Left lung (tissue), 10 donors: Measurements from ENCODE around the gene CTNNA1. TPM values are rescaled to one million over a fixed set of nuclear protein-coding genes. Genes with fewer than 3 reads are reported as not detected.

Experiments used
- ATAC-seq: fragments of 200-7000 bp; cut with Tn5 transposase; one replicate; pipeline ENCODE4 v1.9.1; 2020; ENCODE audit warnings: moderate library complexity
- DNase-seq, 4 donors: peaks; one replicate each; pipeline ENCODE4 v3.0.0-alpha.2; 2013 to 2020
- H3K27ac ChIP-seq, 2 donors: fragments of 200-600 bp; sonication (generic) in 1 of 2; one replicate each; pipeline versions ENCODE4 v1.5.0 to v1.8.0; 2020 to 2021
- H3K27me3 ChIP-seq, 2 donors: fragments of 200-600 bp; sonication (generic) in 1 of 2; one replicate each; pipeline versions ENCODE4 v1.5.0 to v1.8.0; 2020 to 2021
- H3K36me3 ChIP-seq, 2 donors: fragments of 200-600 bp; sonication (generic) in 1 of 2; one replicate each; pipeline versions ENCODE4 v1.5.0 to v1.8.0; 2020 to 2021
- H3K4me1 ChIP-seq, 2 donors: fragments of 200-600 bp; one replicate each; pipeline ENCODE4 v1.8.0; 2021
- H3K4me3 ChIP-seq, 2 donors: fragments of 200-600 bp; sonication (generic) in 1 of 2; one replicate each; pipeline versions ENCODE4 v1.5.0 to v1.8.0; 2020 to 2021; ENCODE audit warnings: mild to moderate bottlenecking in 1 of 2
- H3K9me3 ChIP-seq, 2 donors: fragments of 200-600 bp; sonication (generic) in 1 of 2; one replicate each; pipeline versions ENCODE4 v1.5.0 to v1.8.0; 2020 to 2021
- CTCF ChIP-seq, 2 donors: fragments of 200-600 bp; sonication (generic) in 1 of 2; IDR thresholded peaks; one replicate each; pipeline versions ENCODE4 v1.5.0 to v1.8.0; 2021; ENCODE audit warnings: antibody characterized with exemption in 2 of 2
- intact Hi-C, 2 donors: fragments of 100-400 bp; cut with DNase I; formaldehyde crosslinking; loops; one replicate each; pipeline versions ENCODE4 v1.11.2 to v1.14.2; 2022
- polyA plus RNA-seq, 6 donors: library from polyadenylated mRNA; unstranded; fragments of 120-200 nt; gene quantifications; one replicate each; pipeline ENCODE4 v1.2.1, GENCODE V29; 2013; ENCODE audit not compliant: insufficient read length in 6 of 6
- total RNA-seq, 2 donors: library from RNA; stranded (reverse); fragmentation: NEBNext Ultra II Directional; extraction: Animal tissue kit (Norgen Biotek cat#: 25700); gene quantifications; one replicate each; pipeline ENCODE4 v1.2.1, GENCODE V29; 2021
- donor health status: DM: no; HTN: yes; CAD: no.
- donor health status: DM: no; HTN: no; CAD: no.

The CTNNA1 gene
- total and polyA plus RNA-seq, 8 donors, result 309 to 443 (median 366) TPM

GRCh38 chr5:138874241-138874640, 121.0 kb downstream of the CTNNA1 start:
- no peak for TF ChIP-seq CTCF (IDR thresholded peaks at IDR 0.05)
- Histone ChIP-seq H3K4me3 (no peak overlapping the region), H3K36me3 (no peaks in the 10 kb centered on the region), H3K9me3 (no peaks in the 10 kb centered on the region), H3K4me1 (peaks cover 9 to 48% of the 10 kb centered on the region in 2 donors), H3K27me3 (no peaks in the 10 kb centered on the region), H3K27ac (no peak overlapping the region)
- ATAC-seq (no peak), DNase-seq (no peak)
- intact Hi-C loops, result no loop called here

GRCh38 chr5:138874771-138875551, 121.7 kb downstream of the CTNNA1 start, which contains the start of gene LRRTM2:
Gene LRRTM2 (minus strand): TSS chr5:138875335. CDS start chr5:138874911, 424 bp downstream.
- Histone ChIP-seq H3K36me3 (no peaks in the 10 kb centered on the region), H3K9me3 (no peaks in the 10 kb centered on the region), H3K27me3 (no peaks in the 10 kb centered on the region), H3K4me3 (no peak within 1 kb of the TSS), H3K27ac (peak within 1 kb of the TSS in 1 of 2 donors; percentile 31), H3K4me1 (peaks cover 9 to 48% of the 10 kb centered on the region in 2 donors)
- intact Hi-C loops, result no loop called here
- peak in 2 of 4 donors; percentile 72 to 83 for DNase-seq
- no peak for TF ChIP-seq CTCF (IDR thresholded peaks at IDR 0.05)
- no peak for ATAC-seq

- H3K27me3 ChIP-seq, result no peaks in the 10 kb centered on the region
- DNase-seq (no peak), ATAC-seq (no peak)
- intact Hi-C loops, result no loop called here
- H3K27ac ChIP-seq, result peak overlapping the region in 1 of 2 donors; percentile 31
- H3K36me3 ChIP-seq, result no peaks in the 10 kb centered on the region
- H3K4me1 ChIP-seq, result peaks cover 9 to 44% of the 10 kb centered on the region in 2 donors
- H3K4me3 ChIP-seq, result no peak overlapping the region
- no peak for TF ChIP-seq CTCF (IDR thresholded peaks at IDR 0.05)
- H3K9me3 ChIP-seq, result no peaks in the 10 kb centered on the region
Observed at GRCh38 chr5:138875552-138875875, 122.3 kb downstream of the CTNNA1 start.

- Histone ChIP-seq H3K27me3 (no peaks in the 10 kb centered on the region), H3K4me3 (no peak overlapping the region), H3K36me3 (no peaks in the 10 kb centered on the region), H3K4me1 (peaks cover 4 to 39% of the 10 kb centered on the region in 2 donors), H3K27ac (no peak overlapping the region), H3K9me3 (no peaks in the 10 kb centered on the region)
- intact Hi-C loops, result no loop called here
- TF ChIP-seq CTCF (IDR thresholded peaks at IDR 0.05), result no peak
- ATAC-seq, result no peak
- no peak for DNase-seq
Observed at GRCh38 chr5:138875946-138876345, 122.7 kb downstream of the CTNNA1 start.

GRCh38 chr5:138876811-138877210, 123.6 kb downstream of the CTNNA1 start:
- H3K27ac ChIP-seq, result no peak overlapping the region

More at GRCh38 chr5:138876811-138877210, 123.6 kb downstream of the CTNNA1 start:
- H3K9me3 ChIP-seq, result no peaks in the 10 kb centered on the region
- no peak for TF ChIP-seq CTCF (IDR thresholded peaks at IDR 0.05)
- no peak for DNase-seq
- no peaks in the 10 kb centered on the region for H3K27me3 ChIP-seq
- intact Hi-C loops, result no loop called here
- H3K4me1 ChIP-seq, result peaks cover 4 to 32% of the 10 kb centered on the region in 2 donors
- no peak for ATAC-seq
- H3K4me3 ChIP-seq, result no peak overlapping the region
- no peaks in the 10 kb centered on the region for H3K36me3 ChIP-seq
